Caco-2 (cell line): Measurements from ENCODE around the gene PLEKHG4B. TPM values are rescaled to one million over a fixed set of nuclear protein-coding genes. Genes with fewer than 3 reads are reported as not detected.

ENCODE experiments used
- BruUV-seq: library from RNA; stranded (reverse); fragments of 400-500 nt; replicated peaks from 2 replicates; lab custom pipeline; 2021; lab: Mats Ljungman, UMichigan
- CTCF ChIA-PET: fragments of 300-600 bp; sonication (Branson Sonifier 250); formaldehyde crosslinking; loops from one replicate; lab custom pipeline; 2022; ENCODE audit warnings: antibody characterized with exemption; lab: Charles Lee
- POLR2A ChIA-PET: fragments of 300-600 bp; sonication (Branson Sonifier 250); formaldehyde crosslinking; loops from one replicate; lab custom pipeline; 2022; ENCODE audit warnings: antibody characterized with exemption; lab: Charles Lee
- DNase-seq, 2 experiments: peaks; one replicate each; pipeline versions ENCODE4 v3.0.0 to v3.0.0-alpha.2; 2020 to 2022
- H3K27me3 ChIP-seq: replicated peaks from 2 replicates; pipeline ENCODE4 v1.6.0; 2011; ENCODE audit warnings: low read length; ENCODE audit not compliant: control insufficient read depth, insufficient read depth
- H3K36me3 ChIP-seq: 2 replicates; pipeline ENCODE4 v1.5.1; 2011; ENCODE audit warnings: low read length; ENCODE audit not compliant: control insufficient read depth, insufficient read depth
- H3K4me1 ChIP-seq: fragments of 250-450 bp; sonication (Bioruptor Pico); 2 replicates; pipeline ENCODE4 v1.5.1; 2020; ENCODE audit warnings: mild to moderate bottlenecking
- H3K4me3 ChIP-seq: 2 replicates; pipeline ENCODE4 v1.5.1; 2011; ENCODE audit warnings: low read depth, mild to moderate bottlenecking, control low read depth, low read length
- H3K9me3 ChIP-seq: fragments of 250-450 bp; sonication (Bioruptor Pico); 2 replicates; pipeline ENCODE4 v1.5.1; 2020; ENCODE audit warnings: mild to moderate bottlenecking, moderate library complexity
- H3K27ac Mint-ChIP-seq: one replicate; pipeline ENCODE4 v1.8.0; 2022; ENCODE audit warnings: mixed read lengths; ENCODE audit not compliant: unreplicated experiment
- H3K27me3 Mint-ChIP-seq: one replicate; pipeline ENCODE4 v1.8.0; 2022; ENCODE audit warnings: mixed read lengths; ENCODE audit not compliant: insufficient read depth, unreplicated experiment
- H3K36me3 Mint-ChIP-seq: one replicate; pipeline ENCODE4 v1.8.0; 2022; ENCODE audit warnings: mild to moderate bottlenecking, mixed read lengths; ENCODE audit not compliant: insufficient read depth, unreplicated experiment
- H3K4me1 Mint-ChIP-seq: one replicate; pipeline ENCODE4 v1.8.0; 2022; ENCODE audit warnings: low read depth, mixed read lengths; ENCODE audit not compliant: unreplicated experiment
- H3K4me3 Mint-ChIP-seq: one replicate; pipeline ENCODE4 v1.8.0; 2022; ENCODE audit warnings: mild to moderate bottlenecking, moderate library complexity, mixed read lengths; ENCODE audit not compliant: unreplicated experiment
- H3K9me3 Mint-ChIP-seq: one replicate; pipeline ENCODE4 v1.8.0; 2022; ENCODE audit warnings: mixed read lengths; ENCODE audit not compliant: unreplicated experiment
- intact Hi-C: fragments of 100-400 bp; cut with micrococcal nuclease; formaldehyde crosslinking; loops from one replicate; pipeline ENCODE4 v1.10.0; 2022; ENCODE audit not compliant: unreplicated experiment
- total RNA-seq: library from RNA; stranded (reverse); gene quantifications from 2 replicates; pipeline ENCODE4 v1.2.3, GENCODE V29; 2022
- TF ChIP-seq, protein P1 (sequence below), 2 experiments: fragments of 200-600 bp in 1 of 2; IDR thresholded peaks; 1 replicate in 1 of 2; 2 replicates in 1 of 2; pipeline versions ENCODE4 v1.5.1 to v1.8.0; 2011 to 2022; ENCODE audit warnings: antibody characterized with exemption in 1 of 2, control low read depth in 1 of 2, inconsistent platforms in 1 of 2, low read depth in 1 of 2, low read length in 1 of 2, mild to moderate bottlenecking in 1 of 2, moderate library complexity in 1 of 2; ENCODE audit not compliant: insufficient read depth in 1 of 2, severe bottlenecking in 1 of 2, unreplicated experiment in 1 of 2

PLEKHG4B gene
- total RNA-seq, 1 experiment from 2014 or later: 15.0 TPM

DNA sequence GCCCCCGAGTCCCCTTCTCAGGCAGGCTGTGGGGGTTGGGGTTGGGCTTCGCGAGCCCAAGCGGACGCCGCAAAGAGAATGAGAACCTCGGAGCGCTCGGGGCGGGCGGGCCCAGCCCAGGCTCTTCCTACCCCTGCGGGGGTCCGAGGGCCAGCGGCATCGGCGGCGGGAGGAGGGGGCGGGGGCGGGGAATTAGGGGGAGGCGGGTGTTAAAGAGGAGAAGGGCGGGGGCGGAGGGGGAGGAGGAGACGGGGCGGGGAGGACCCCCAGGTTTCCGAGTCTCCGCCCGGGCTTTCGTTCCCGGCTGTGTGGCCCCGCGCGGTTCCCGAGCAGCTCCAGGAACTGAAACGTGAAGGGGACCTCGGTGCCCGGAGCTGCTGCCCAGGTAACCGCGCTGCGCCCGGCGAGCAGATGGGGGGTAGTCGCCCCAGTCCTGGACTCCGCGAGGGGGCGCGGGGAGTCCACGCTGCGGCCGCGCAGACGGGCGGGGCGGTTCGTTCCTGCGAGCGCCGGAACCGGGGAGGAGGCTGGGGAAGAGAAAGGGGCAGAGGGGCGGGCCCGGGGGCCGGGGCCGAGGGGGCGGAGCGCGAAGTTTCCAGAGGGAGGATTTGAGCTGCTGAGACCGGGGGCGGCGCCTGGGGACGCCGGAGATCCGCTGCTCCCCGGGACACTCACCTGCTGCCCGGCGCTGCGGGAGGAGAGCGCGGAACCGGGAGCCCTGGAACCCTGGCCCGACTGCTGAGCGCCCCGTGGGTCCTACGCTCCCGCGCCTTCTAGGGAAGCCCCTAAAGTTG, 38.4 kb upstream of the PLEKHG4B start:
- peak; percentile 62 to 63 for DNase-seq
- H3K36me3 ChIP-seq: no peaks in the 10 kb centered on the region
- intact Hi-C loops: no loop called here
- Mint-ChIP-seq H3K9me3 (peaks cover 11% of the 10 kb centered on the region), H3K27me3 (no peaks in the 10 kb centered on the region), H3K4me3 (peak overlapping the region; percentile 62), H3K4me1 (peaks cover 7% of the 10 kb centered on the region), H3K27ac (no peak overlapping the region), H3K36me3 (peaks cover 12% of the 10 kb centered on the region)
- TF ChIP-seq, protein P1, sequence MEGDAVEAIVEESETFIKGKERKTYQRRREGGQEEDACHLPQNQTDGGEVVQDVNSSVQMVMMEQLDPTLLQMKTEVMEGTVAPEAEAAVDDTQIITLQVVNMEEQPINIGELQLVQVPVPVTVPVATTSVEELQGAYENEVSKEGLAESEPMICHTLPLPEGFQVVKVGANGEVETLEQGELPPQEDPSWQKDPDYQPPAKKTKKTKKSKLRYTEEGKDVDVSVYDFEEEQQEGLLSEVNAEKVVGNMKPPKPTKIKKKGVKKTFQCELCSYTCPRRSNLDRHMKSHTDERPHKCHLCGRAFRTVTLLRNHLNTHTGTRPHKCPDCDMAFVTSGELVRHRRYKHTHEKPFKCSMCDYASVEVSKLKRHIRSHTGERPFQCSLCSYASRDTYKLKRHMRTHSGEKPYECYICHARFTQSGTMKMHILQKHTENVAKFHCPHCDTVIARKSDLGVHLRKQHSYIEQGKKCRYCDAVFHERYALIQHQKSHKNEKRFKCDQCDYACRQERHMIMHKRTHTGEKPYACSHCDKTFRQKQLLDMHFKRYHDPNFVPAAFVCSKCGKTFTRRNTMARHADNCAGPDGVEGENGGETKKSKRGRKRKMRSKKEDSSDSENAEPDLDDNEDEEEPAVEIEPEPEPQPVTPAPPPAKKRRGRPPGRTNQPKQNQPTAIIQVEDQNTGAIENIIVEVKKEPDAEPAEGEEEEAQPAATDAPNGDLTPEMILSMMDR (IDR thresholded peaks at IDR 0.05; ENCODE audit: insufficient read depth in 1 of 2, low read depth in 1 of 2, low read length in 1 of 2, severe bottlenecking in 1 of 2, unreplicated experiment in 1 of 2): no peak
- no peaks in the 10 kb centered on the region for H3K9me3 ChIP-seq
- BruUV-seq: no TSS peak
- peak overlapping the region; percentile 37 for H3K4me3 ChIP-seq
- H3K27me3 ChIP-seq: no peaks in the 10 kb centered on the region
- CTCF ChIA-PET: no interaction called here
- POLR2A ChIA-PET: no interaction called here
- H3K4me1 ChIP-seq: no peaks in the 10 kb centered on the region

DNA sequence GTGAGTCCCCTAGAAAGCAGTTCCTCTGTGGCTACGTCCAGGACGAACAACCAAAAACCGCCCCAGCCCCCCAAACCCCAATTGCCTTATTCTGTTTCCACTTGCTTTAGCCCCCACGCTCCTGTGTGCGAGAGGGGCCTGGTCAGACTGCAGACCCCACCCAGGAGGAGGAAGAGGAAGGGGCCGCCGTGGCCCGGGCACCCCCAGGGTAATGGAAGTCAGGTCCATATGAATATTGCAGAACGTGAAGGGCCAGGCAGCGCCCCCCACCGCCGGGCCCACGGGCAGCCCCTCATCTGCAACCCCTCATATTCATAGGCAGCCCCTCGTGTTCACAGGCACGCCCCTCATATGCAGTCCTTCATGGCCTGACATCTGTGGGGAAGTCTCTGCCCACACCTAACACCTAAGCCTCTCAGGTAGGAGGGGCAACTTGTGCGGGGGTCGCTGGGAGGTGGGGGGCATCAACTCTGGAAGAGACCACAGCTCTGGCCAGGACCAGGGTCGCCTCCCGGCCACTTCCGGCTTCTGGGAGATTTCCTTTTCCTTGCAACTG, 37.7 kb upstream of the PLEKHG4B start:
- peaks cover 7% of the 10 kb centered on the region for H3K4me1 Mint-ChIP-seq
- Histone ChIP-seq H3K36me3 (no peaks in the 10 kb centered on the region), H3K4me1 (no peaks in the 10 kb centered on the region), H3K4me3 (peak overlapping the region; percentile 37), H3K9me3 (no peaks in the 10 kb centered on the region), H3K27me3 (no peaks in the 10 kb centered on the region)
- CTCF ChIA-PET: no interaction called here
- no TSS peak for BruUV-seq
- POLR2A ChIA-PET: no interaction called here
- TF ChIP-seq, protein P1 (IDR thresholded peaks at IDR 0.05; ENCODE audit: insufficient read depth in 1 of 2, low read depth in 1 of 2, low read length in 1 of 2, severe bottlenecking in 1 of 2, unreplicated experiment in 1 of 2): no peak
- no peak overlapping the region for H3K27ac Mint-ChIP-seq
- H3K4me3 Mint-ChIP-seq: peak overlapping the region; percentile 62
- peaks cover 12% of the 10 kb centered on the region for H3K36me3 Mint-ChIP-seq
- intact Hi-C loops: no loop called here
- H3K27me3 Mint-ChIP-seq: no peaks in the 10 kb centered on the region
- no peak for DNase-seq
- H3K9me3 Mint-ChIP-seq: peaks cover 11% of the 10 kb centered on the region

DNA sequence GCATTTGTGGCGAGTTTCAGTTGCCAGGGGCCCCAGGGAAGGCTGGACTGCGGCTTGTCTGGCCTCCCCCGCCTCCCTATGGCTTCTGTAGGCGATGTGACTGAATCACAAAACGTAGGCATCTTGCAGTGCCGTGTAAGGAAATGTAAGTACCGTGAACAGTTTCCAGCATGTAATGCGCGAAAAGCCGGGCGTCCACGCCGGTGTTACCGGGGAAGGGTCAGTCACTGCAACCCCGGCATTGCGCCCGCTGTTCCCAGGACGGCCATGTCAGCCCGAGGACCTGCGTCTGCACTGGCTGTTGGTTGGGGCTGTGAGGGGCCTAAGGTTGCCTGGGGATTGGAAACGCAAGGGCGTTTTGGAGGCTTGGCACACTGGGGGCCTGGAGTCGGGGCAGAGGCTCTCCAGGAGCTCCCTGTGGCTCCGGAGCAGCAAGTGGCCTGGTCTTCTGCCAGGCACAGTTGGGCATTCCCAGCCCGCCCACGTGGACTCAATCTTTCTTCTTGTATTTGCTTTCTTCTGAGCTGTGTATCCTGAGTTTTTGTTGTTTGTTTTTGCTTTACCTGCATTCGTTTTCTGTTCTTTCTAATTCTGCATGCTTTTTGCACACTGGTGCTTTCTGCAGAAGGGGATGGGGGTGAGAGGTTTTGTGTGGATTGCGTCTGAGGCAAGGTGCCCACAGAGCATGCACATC, 36.9 kb upstream of the PLEKHG4B start:
- no TSS peak for BruUV-seq
- H3K9me3 ChIP-seq: no peaks in the 10 kb centered on the region
- Mint-ChIP-seq H3K27me3 (peaks cover 3% of the 10 kb centered on the region), H3K4me1 (peaks cover 7% of the 10 kb centered on the region), H3K36me3 (peaks cover 12% of the 10 kb centered on the region), H3K4me3 (no peak overlapping the region), H3K9me3 (peaks cover 11% of the 10 kb centered on the region), H3K27ac (no peak overlapping the region)
- no peaks in the 10 kb centered on the region for H3K27me3 ChIP-seq
- ChIA-PET CTCF (no interaction called here), POLR2A (no interaction called here)
- intact Hi-C loops: no loop called here
- no peak for DNase-seq
- H3K36me3 ChIP-seq: no peaks in the 10 kb centered on the region
- TF ChIP-seq, protein P1 (IDR thresholded peaks at IDR 0.05; ENCODE audit: insufficient read depth in 1 of 2, low read depth in 1 of 2, low read length in 1 of 2, severe bottlenecking in 1 of 2, unreplicated experiment in 1 of 2): no peak
- H3K4me3 ChIP-seq: no peak overlapping the region
- no peaks in the 10 kb centered on the region for H3K4me1 ChIP-seq
